Measurements from ENCODE around the gene CHST3.

The CHST3 gene

DNA sequence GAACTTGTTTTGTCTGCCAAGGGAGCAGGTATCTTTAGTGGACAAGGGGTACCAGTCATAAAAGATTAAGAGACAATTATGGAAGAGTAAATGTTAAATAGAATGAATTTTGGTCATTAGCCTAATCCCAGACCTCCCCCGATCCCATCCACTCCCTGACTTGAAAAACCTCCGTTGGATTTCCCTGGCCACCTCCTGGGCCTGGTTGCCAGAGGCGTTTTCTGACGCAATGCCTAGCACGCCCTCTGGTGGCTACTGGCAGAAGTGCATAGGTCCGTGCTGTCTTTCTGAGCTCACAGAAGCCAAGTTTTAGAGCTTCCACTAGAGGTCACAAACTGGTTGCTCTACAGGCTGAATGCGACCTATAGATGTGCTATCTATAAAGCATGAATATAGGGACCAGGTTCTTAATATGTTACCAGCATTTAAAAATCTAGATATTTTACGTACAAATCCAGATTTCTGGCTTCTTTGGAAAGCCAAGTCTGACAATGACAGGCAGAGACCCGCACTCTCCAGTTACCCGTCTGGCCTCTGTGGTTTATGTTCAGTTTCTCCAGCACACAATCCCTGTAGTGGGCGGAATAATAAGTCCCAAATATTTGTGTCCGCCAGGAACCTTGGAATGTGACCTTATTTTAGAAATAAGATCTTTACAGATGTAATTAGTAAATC, 84.4 kb downstream of the CHST3 start:
- in situ Hi-C loops (cut with MboI; ENCODE audit: low sequenced_read_pairs, unreplicated experiment): loop anchor here (5.0 to 10.0 kb wide), 2 partner anchors 146 to 176 kb away; no protein-coding TSS in a partner anchor
- DNase-seq (ENCODE audit: low spot score): peak; percentile 86
- TF ChIP-seq, protein P1, sequence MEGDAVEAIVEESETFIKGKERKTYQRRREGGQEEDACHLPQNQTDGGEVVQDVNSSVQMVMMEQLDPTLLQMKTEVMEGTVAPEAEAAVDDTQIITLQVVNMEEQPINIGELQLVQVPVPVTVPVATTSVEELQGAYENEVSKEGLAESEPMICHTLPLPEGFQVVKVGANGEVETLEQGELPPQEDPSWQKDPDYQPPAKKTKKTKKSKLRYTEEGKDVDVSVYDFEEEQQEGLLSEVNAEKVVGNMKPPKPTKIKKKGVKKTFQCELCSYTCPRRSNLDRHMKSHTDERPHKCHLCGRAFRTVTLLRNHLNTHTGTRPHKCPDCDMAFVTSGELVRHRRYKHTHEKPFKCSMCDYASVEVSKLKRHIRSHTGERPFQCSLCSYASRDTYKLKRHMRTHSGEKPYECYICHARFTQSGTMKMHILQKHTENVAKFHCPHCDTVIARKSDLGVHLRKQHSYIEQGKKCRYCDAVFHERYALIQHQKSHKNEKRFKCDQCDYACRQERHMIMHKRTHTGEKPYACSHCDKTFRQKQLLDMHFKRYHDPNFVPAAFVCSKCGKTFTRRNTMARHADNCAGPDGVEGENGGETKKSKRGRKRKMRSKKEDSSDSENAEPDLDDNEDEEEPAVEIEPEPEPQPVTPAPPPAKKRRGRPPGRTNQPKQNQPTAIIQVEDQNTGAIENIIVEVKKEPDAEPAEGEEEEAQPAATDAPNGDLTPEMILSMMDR (IDR thresholded peaks at IDR 0.05; ENCODE audit: borderline replicate concordance, control extremely low read depth, extremely low read depth, insufficient read depth, missing control alignments): peak; percentile 96

DNA sequence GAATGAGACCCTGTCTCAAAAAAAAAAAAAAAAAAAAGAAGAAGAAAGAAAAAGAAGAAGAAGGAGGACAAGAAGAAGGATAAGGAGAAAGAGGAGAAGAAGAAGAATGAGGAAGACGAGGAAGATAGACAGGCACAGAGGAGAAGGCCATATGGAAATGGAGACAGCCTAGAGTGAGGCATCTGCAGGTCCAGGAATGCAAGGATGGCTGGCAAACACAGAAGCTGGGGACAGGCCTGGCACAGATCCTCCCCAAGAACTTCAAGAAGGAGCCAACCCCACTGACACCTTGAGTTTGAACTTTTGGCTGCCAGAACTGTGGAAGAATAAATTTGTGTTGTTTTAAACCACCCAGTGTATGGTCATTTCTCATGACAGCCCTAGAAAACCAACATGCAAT, 85.3 kb downstream of the CHST3 start:
- TF ChIP-seq, protein P1 (IDR thresholded peaks at IDR 0.05; ENCODE audit: borderline replicate concordance, control extremely low read depth, extremely low read depth, insufficient read depth, missing control alignments): no peak
- in situ Hi-C loops (cut with MboI; ENCODE audit: low sequenced_read_pairs, unreplicated experiment): loop anchor here (5.0 to 10.0 kb wide), 2 partner anchors 147 to 175 kb away; no protein-coding TSS in a partner anchor
- DNase-seq (ENCODE audit: low spot score): no peak

DNA sequence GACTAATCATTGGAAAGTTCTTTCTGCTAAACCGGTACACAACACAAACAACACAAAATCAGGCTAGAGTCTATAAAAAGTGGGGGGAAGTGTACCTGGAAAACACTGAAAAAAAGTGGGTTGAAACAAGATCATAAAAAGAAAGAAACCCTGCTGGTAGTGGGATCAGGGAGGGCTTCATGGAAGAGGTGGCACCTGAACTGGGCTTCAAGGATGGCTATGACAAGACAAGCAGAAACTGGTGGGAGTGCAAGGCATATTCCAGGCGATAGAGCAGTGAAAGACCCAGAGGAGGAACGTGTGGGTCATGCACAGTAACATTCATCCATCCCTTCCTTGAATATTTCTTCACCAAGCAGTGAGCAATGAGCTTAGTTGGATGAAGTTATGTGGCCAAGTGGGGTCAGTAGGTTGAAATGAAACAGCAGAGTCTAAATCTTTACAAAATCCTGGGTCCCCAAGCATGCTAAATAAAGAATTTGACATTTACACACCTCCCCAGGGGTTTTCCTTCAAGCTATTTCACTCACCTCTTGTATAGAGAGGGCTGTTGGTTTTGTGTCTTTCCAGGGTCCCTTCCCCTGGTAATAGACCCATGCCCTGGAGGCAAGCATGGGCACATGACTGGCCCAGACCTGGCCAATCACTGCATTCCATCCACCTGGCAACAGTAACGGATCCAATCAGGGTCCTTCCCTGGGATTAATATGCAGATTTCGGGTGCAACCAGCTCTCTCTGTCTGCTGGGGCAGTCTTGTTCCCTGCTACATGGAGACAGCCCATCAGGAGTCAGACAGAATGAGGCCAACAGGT, 86.0 kb downstream of the CHST3 start:
- TF ChIP-seq, protein P1 (IDR thresholded peaks at IDR 0.05; ENCODE audit: borderline replicate concordance, control extremely low read depth, extremely low read depth, insufficient read depth, missing control alignments): no peak
- in situ Hi-C loops (cut with MboI; ENCODE audit: low sequenced_read_pairs, unreplicated experiment): loop anchor here (5.0 to 10.0 kb wide), 3 partner anchors 148 to 285 kb away; no protein-coding TSS in a partner anchor
- no peak for DNase-seq (ENCODE audit: low spot score)

DNA sequence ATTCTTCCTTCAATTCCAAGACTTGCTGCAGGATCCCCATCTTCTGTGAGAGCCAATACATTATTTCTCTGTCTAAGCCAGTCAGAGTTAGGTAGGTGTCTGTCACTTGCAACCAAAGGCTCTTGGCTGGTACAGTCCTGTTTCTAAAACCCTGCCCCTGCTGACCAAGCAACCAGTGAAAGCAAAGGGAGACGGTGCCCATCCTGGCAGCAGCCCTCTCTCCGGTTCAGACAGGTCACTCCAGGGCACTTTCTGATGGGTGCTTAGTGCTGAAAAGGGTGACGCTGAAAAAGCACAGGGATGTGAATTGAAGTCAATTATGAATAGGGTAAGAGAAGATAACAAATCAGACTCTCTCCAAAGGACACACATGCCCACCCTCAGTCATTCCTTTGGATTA, 86.7 kb downstream of the CHST3 start:
- in situ Hi-C loops (cut with MboI; ENCODE audit: low sequenced_read_pairs, unreplicated experiment): loop anchor here (10.0 kb wide), 1 partner anchor 284 kb away; no protein-coding TSS in a partner anchor
- TF ChIP-seq, protein P1 (IDR thresholded peaks at IDR 0.05; ENCODE audit: borderline replicate concordance, control extremely low read depth, extremely low read depth, insufficient read depth, missing control alignments): no peak
- DNase-seq (ENCODE audit: low spot score): no peak

DNA sequence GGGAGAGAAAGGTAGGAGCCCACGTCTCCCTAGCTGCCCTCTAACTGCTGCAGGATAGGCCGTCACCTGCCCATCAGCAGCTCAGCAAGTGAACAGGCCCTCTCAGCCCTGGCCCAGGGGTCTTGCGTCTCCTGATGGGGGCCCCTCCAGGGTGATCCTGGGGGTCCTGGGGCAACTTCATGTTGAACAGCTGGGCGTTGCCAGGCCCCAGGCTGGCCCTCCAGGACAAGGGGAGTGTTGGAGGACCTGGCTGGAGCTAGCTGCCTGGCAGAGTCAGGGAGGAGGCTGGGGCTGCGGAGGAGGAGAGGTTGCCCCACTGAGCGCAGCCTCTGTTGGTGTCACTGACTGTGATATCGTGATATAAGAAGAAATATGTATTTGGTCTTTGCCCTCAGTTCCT, 89.5 kb downstream of the CHST3 start:
- in situ Hi-C loops (cut with MboI; ENCODE audit: low sequenced_read_pairs, unreplicated experiment): loop anchor here (10.0 kb wide), 1 partner anchor 281 kb away; no protein-coding TSS in a partner anchor
- DNase-seq (ENCODE audit: low spot score): no peak
- TF ChIP-seq, protein P1 (IDR thresholded peaks at IDR 0.05; ENCODE audit: borderline replicate concordance, control extremely low read depth, extremely low read depth, insufficient read depth, missing control alignments): no peak

DNA sequence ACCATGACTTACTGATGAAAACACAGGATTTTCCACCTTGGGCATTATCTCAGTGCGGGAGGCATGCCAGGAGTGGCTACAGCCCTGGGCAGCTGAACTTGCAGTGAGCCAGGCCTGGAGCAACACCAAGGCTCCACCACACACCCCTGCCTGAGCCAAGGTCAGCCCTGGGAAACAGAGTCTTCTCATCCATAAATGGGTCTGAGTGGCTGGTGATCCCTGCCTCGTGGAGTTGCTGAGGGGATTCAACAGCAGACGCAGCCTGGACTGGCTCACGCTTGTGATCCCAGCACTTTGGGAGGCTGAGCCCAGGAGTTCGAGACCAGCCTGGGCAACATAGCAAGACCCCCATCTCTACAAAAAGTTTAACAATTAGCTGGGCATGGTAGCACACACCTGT, 91.9 kb downstream of the CHST3 start:
- DNase-seq (ENCODE audit: low spot score): no peak
- in situ Hi-C loops (cut with MboI; ENCODE audit: low sequenced_read_pairs, unreplicated experiment): loop anchor here (10.0 kb wide), 1 partner anchor 279 kb away; no protein-coding TSS in a partner anchor
- TF ChIP-seq, protein P1 (IDR thresholded peaks at IDR 0.05; ENCODE audit: borderline replicate concordance, control extremely low read depth, extremely low read depth, insufficient read depth, missing control alignments): no peak

Measured in GM13976 (cell line).